Measurements from ENCODE around the gene TSPAN18. TPM values are rescaled to one million over a fixed set of nuclear protein-coding genes. Genes with fewer than 3 reads are reported as not detected.

TSPAN18 gene
- total and polyA plus RNA-seq, 8 donors: 0.69 to 2.7 (median 1.5) TPM

GRCh38 chr11:44906649-44907048 is 179.9 kb downstream of the TSPAN18 start:
- Histone ChIP-seq H3K27ac (no peak overlapping the region), H3K9me3 (no peaks in the 10 kb centered on the region), H3K27me3 (no peaks in the 10 kb centered on the region), H3K4me3 (no peak overlapping the region), H3K36me3 (no peaks in the 10 kb centered on the region), H3K4me1 (no peaks in the 10 kb centered on the region)
- TF ChIP-seq CTCF (IDR thresholded peaks at IDR 0.05): no peak
- FAIRE-seq (no peak), DNase-seq (no peak), ATAC-seq (no peak)
- WGBS, 2 donors: 52 to 55% methylated on average over 5 of the region's 5 CpGs
- intact Hi-C loops (cut with DNase I): no loop called here

- WGBS, 2 donors: 79 to 84% methylated on average over 14 of the region's 14 CpGs
- FAIRE-seq: no peak
Observed at GRCh38 chr11:44909557-44909956, 182.8 kb downstream of the TSPAN18 start.

GRCh38 chr11:44910591-44910990 is 183.8 kb downstream of the TSPAN18 start:
- no peaks in the 10 kb centered on the region for H3K4me1 ChIP-seq
- no peak for DNase-seq
- H3K9me3 ChIP-seq: no peaks in the 10 kb centered on the region
- 75 to 76% methylated on average over 9 of the region's 9 CpGs for WGBS, 2 donors
- H3K27me3 ChIP-seq: no peaks in the 10 kb centered on the region
- no peak overlapping the region for H3K27ac ChIP-seq
- intact Hi-C loops (cut with DNase I): loop anchor here in 2 of 3 donors (5.0 to 10.0 kb wide), 5 partner anchors 183 to 356 kb away; partner anchors contain the start of gene TSPAN18 (in 1 of the 2)
- H3K36me3 ChIP-seq: no peaks in the 10 kb centered on the region
- no peak overlapping the region for H3K4me3 ChIP-seq
- TF ChIP-seq CTCF (IDR thresholded peaks at IDR 0.05): no peak
- no peak for ATAC-seq
- FAIRE-seq: no peak

More at GRCh38 chr11:44909557-44909956, 182.8 kb downstream of the TSPAN18 start:
- ATAC-seq (no peak), DNase-seq (no peak)
- H3K4me1 ChIP-seq: no peaks in the 10 kb centered on the region
- no peak for TF ChIP-seq CTCF (IDR thresholded peaks at IDR 0.05)
- H3K4me3 ChIP-seq: no peak overlapping the region
- H3K27me3 ChIP-seq: no peaks in the 10 kb centered on the region
- H3K27ac ChIP-seq: no peak overlapping the region
- intact Hi-C loops (cut with DNase I): no loop called here
- no peaks in the 10 kb centered on the region for H3K36me3 ChIP-seq
- H3K9me3 ChIP-seq: no peaks in the 10 kb centered on the region

GRCh38 chr11:44911029-44911814 is 184.5 kb downstream of the TSPAN18 start:
- WGBS, 2 donors: 20 to 23% methylated on average over 24 of the region's 24 CpGs
- ATAC-seq (peak; percentile 86 to 95 (median 92)), DNase-seq (peak in 5 of 6 donors; percentile 70 to 88 (median 78)), FAIRE-seq (no peak)
- TF ChIP-seq CTCF (IDR thresholded peaks at IDR 0.05): peak; percentile 74 to 91 (median 88)
- no peaks in the 10 kb centered on the region for H3K4me1 ChIP-seq
- no peaks in the 10 kb centered on the region for H3K36me3 ChIP-seq
- H3K4me3 ChIP-seq: no peak overlapping the region
- H3K9me3 ChIP-seq: no peaks in the 10 kb centered on the region
- no peak overlapping the region for H3K27ac ChIP-seq
- intact Hi-C loops (cut with DNase I): loop anchor here in 2 of 3 donors (5.0 to 10.0 kb wide), 5 partner anchors 184 to 356 kb away; partner anchors contain the start of gene TSPAN18 (in 1 of the 2)
- no peaks in the 10 kb centered on the region for H3K27me3 ChIP-seq

Data from pancreas (tissue), 10 donors.